Measurements from ENCODE around the gene HSPA14. TPM values are rescaled to one million over a fixed set of nuclear protein-coding genes. Genes with fewer than 3 reads are reported as not detected.
"Not testable (repeated sequence)": the region's sequence is repeated elsewhere in the genome, so short reads cannot be mapped to it uniquely, and the experiment has no call there.

The HSPA14 gene
- total RNA-seq, 2 donors from 2014 or later, result 9.9 to 13.9 TPM

DNA sequence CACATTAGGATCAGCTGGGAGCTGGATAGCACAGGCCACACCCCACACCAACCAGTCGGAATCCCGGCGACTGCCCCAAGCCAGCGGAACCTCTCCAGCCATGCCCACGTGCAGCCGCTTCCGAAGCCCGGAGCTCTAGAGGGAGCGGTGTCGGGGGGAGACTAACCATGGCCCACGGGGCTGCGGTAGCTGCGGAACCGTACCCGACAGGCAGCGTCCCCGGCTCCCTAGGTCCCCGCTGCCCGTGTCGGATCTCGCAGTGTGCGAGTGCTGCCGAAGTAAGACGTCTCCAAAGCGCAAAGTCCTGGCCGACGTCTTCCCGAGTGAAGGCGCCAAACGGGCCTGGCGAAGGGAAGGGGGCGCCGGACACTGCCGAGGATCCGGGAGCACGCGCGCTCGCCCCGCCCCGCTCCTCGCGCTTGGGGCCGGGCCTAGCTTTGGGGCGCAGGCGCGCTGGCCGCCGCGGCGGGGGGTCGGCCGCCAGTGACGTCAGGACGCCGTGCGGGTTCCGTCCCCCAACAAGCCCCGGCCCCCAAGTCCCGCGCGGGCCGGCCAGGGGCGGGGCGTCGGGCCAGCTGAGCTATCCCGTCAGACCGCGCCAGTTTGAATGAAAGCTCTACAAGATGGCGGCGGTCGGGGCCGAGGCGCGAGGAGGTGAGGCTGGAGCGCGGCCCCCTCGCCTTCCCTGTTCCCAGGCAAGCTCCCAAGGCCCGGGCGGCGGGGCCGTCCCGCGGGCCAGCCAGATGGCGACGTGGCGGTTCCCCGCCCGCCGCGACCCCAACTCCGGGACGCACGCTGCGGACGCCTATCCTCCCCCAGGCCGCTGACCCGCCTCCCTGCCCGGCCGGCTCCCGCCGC lies 40.4 kb downstream of the HSPA14 start, which contains the start of gene SUV39H2:
SUV39H2 (plus strand) TSS at position 601 of the 858 bp plus-strand sequence; CDS start at position 624, 23 bp downstream.
- intact Hi-C loops (cut with DNase I), result no loop called here
- DNase-seq (ENCODE audit: low spot score), result peak; percentile 99

DNA sequence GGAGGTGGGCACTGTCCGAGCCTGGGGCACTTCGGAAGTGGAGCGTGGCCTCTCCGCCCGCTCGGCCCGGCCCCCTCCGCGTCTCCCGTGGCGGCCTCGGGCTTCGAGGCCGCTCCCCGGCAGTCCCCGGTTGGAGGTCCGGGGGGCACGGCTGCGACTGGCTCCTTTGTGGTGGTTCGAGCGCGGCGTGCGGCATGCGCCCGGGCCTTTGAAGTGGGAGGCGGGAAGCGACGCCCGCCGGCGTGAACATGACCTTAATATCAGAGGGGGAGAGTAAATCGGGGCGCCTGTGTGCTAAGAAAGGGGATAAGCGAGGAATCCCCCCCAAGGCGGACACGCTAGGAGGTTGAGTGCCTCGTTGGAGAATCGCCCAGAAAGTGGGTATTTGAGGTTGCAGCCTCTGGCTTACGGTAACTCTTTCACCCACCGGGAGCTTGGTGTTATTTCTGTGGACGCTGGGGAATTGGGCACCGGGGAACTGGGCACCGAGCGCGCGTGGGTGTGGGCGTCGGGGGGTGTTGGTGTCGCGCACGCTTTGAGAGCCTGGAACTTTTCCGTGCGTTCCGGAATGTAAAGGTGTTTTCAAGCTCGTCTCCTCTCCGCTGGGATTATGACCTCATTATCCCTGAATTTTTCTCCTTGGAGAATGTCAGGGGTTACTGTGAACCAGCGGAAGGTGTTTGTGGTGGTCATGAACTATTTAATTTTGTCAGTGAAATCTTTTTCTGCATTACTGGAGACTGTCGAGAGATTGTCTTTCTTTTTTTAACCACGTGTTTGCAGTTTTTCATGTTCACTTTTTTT lies 41.2 kb downstream of the HSPA14 start:
- DNase-seq (ENCODE audit: low spot score), result no peak
- intact Hi-C loops (cut with DNase I), result no loop called here

DNA sequence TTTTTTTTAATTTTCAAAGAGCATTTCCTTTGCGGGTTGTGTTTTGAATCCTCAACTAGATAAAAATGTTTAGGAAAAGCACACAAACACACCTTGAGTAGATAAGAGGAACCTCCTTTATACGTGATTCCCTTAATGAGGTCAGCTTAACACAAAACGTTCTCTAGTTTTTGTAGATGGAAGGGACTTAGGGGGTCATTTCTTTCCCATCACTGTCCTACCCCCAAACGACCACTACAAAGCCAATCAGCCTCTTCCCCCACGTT lies 41.8 kb downstream of the HSPA14 start:
- intact Hi-C loops (cut with DNase I), result no loop called here
- no peak for DNase-seq (ENCODE audit: low spot score)

DNA sequence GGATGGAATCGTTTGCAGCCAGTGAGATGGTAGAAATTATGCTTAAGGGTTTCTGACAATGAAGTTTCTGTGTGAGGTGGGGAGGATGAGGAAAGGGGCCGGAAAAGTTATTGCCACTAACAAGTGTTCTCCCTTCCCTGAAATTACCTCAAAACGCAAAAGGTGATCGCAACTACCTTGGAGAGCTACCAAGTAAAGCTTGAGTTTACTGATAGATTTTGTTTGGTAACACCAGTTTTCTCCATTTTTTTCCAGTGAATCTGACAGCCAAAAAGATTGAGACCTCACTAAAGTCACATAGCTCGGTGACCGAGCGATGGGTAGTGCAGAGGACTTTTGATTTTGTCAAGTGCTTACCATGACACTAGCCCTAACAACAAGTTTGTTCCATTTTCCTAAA lies 42.1 kb downstream of the HSPA14 start:
- intact Hi-C loops (cut with DNase I), result no loop called here
- DNase-seq (ENCODE audit: low spot score), result no peak

DNA sequence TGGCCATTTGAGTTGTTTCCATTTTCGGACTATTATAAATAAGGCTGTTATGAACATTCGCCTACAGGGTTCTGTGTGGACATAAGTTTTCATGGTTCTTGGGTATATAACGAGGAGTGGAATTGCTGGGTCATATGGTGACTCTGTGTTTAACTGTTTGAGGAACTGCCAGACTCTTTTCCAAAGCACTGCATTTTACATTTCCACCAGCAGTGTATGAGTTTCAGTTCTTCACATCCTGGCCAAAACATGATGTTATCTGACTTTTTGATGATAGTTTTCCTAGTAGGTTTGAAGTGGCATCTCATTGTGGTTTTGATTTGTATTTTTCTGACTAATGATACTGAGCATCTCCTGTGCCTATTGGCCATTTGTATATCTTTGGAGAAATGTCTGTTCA lies 46.0 kb downstream of the HSPA14 start:
- intact Hi-C loops (cut with DNase I), result no loop called here
- DNase-seq (ENCODE audit: low spot score), result no peak

DNA sequence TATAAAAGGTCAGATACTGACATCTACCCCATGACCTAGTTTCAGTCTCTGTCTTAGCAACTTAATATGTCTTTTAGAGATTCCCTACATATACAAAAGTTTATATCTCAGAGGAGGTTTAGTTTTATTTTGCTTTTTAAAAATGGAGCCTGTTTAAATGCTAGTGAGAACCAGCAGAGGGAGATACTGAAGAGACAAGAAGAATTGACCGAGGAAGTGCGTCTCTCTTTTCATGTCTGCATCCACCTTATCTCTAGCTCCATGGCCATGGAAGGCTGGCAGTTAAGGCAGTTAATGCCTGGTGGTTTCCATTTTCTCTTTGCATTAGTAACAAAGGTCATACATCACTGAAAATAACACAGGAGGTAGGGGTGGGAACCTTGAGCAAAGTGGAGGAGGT lies 51.2 kb downstream of the HSPA14 start:
- no peak for DNase-seq (ENCODE audit: low spot score)

DNA sequence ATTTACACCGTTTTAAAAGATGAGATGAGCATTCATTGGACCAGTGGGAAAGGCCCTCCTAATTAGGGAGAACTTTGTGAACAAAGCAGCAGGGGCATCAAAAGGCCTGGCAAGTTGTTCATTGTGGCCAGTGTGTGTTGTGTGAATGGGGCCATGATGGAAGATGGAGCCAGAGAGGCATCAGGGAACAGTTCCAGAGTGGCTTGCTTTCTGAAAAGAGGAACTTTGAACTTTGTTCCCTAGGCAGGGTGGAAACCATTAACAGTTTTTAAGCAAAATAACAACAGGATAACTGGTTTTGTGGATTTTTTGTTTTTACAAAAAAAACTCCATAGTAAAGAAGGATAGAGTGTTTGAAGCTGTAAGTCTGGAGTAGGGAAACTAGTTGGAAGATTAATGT lies 53.0 kb downstream of the HSPA14 start:
- intact Hi-C loops (cut with DNase I), result no loop called here
- no peak for DNase-seq (ENCODE audit: low spot score)

More for the DNA sequence above, 51.2 kb downstream of the HSPA14 start:
- intact Hi-C loops (cut with DNase I), result no loop called here

DNA sequence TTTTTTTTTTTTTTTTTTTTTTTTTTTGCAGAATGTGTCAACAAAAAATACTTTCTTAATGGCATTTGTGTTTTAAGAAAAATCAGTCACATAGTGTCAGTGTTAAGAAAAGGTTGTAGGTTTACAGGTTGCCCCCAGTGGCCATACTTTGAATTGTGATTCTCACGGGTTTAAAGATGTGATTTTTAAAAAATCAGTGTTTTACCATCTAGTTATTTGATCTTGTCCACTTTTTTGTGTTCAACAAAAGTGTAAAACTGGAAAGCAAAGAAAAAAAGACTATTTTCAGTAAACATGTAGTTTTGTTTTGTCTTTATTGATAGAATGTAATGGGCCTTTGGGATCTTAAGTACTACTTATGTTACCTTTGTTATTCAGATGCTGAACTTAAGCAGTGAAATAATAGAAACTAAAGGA lies 66.2 kb downstream of the HSPA14 start:
- intact Hi-C loops (cut with DNase I), result no loop called here
- no peak for DNase-seq (ENCODE audit: low spot score)

DNA sequence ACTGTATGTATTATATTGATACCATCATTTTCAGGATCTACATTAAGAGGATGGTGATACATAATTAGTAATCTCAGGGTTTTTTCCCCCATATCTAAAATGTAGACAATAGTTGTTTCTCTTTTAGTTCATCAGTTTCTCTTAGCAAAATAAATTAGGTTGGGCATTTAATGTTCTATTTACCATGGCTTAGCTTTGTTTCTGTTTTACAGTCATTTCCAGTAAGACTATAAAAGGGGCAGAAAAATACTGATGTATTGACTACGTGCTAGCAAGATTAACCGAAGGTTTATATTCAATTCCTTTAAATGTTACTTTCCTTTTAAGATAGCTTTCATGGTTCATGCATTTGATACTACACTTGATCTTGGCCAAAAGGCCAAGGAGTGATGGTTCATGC lies 66.8 kb downstream of the HSPA14 start:
- intact Hi-C loops (cut with DNase I), result no loop called here

DNA sequence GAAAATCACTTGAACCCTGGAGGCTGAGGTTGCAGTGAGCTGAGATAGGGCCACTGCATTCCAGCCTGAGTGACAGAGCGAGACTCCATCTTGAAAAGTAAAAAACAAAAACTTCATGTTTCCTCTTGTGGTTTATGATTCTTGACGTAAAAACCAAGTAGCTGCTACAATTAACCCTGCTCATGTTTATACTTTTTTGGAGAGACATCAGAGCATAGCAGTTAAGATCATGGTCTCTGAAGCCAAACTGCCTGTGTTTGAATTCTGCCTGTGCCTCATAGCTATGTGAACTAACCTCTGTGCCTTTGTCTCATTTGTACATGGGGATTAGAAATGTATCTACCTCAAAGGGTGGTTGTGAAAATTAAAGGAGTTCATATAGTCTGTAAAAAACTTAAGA lies 67.8 kb downstream of the HSPA14 start:
- intact Hi-C loops (cut with DNase I), result no loop called here
- DNase-seq (ENCODE audit: low spot score), result no peak

More for the DNA sequence above, 66.8 kb downstream of the HSPA14 start:
- no peak for DNase-seq (ENCODE audit: low spot score)

DNA sequence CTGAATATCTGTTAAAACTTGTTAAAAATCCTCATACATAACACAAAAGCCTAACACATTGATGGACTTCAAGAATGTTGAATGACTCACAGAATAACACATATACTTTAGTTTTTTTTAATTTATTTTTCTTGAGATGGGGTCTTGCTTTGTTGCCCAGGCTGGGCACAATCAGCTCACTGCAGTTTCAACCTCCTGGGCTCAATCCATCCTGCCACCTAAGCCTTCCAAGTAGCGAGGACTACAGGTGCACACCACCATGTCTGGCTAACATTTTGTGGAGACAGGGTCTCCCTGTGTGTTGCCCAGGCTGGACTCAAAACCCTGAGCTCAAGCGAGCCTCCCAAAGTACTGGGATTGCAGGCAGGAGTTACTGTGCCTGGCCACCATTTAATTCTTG lies 68.7 kb downstream of the HSPA14 start:
- no peak for DNase-seq (ENCODE audit: low spot score)
- intact Hi-C loops (cut with DNase I), result no loop called here

DNA sequence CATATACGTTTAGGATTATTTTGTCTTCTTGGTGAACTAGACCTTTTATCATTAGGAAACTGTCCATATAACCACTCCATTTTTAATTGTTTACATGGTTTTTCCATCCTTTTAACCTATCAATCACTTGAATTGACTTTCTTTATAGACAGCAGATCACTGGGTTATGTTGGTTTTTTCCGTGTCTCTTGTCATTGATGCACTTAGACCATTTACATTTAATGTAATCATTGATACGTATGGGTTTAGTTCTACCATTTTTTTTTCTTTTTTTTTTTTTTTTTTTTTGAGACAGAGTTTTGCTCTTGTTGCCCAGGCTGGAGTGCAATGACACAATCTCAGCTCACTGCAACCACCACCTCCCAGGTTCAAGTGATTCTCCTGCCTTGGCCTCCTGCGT lies 69.5 kb downstream of the HSPA14 start:
- DNase-seq (ENCODE audit: low spot score); intact Hi-C loops (cut with DNase I): not testable (repeated sequence)

DNA sequence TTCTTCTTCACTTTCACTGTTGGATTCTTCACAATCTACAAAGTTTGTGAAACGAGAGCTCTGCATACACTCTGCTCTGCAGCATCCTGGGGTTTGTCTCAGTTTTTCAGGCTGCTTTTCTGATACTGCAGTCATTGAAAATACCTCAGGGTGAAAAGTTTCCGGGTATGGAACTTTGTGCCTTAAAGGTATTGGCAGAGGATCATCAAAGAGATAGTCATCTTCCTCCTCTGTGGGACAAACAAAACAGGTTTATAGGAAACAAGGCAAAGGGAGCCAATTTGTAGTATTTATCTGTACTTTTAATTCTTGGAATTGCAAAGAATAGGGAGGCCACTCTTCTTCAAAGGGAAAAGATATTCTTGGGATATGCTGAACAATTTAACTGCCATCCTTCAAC lies 71.0 kb downstream of the HSPA14 start:
- DNase-seq (ENCODE audit: low spot score), result no peak
- intact Hi-C loops (cut with DNase I), result no loop called here

DNA sequence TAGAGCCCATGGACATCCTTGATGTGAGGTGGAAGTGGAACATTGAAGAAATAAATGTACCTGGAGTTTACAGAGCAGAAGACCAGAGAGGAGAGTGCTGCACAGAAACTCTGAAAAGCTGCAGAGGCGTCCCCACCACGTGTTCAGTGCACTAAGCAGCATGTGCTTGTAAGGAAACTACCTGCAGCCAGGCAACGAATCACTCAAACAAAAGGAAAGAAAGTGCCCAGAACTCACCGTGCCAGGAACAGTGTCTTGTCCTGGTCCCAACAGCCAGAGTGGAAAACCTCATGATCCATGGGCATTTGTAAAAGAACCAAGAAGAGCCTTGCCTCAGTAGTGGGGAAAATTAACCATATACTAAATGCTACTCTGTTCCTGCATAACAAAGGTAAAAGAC lies 72.8 kb downstream of the HSPA14 start:
- intact Hi-C loops (cut with DNase I), result no loop called here

DNA sequence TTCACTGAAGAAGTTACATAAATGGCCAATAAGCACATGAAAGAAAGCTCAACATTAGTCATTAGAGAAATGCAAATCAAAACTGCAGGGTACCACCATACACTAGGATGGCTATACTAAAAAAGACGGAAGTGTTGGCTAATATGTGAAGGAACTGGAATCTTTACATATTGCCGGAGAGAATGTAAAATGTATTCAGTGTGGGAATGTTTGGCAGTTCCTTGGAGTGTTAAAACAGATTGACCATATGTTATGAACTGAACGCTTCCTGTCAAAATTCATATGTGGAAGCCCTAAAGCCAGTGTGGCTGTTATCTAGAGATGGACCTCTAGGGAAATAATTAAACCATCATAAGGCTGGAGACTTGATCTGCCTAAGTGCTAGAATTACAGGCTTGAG lies 73.7 kb downstream of the HSPA14 start:
- intact Hi-C loops (cut with DNase I), result no loop called here

More for the DNA sequence above, 72.8 kb downstream of the HSPA14 start:
- no peak for DNase-seq (ENCODE audit: low spot score)

DNA sequence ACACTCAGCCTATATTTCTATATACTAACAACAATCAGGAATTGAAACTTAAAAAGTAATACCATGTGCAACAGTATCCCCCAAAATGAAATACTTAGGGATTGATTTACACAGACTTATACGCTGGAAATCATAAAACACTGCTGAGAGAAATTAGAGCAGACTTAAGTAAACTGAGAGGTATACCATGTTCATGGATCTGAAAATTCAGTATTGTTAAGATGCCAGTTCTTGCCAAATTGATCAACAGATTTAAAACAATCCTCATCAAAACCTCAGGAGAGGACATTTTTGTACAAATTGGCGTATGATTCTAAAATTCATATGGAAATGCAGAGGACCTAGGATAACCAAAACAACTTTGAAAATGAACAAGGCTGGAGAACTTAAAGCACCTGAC lies 78.5 kb downstream of the HSPA14 start:
- intact Hi-C loops (cut with DNase I), result no loop called here
- no peak for DNase-seq (ENCODE audit: low spot score)

More for the DNA sequence above, 73.7 kb downstream of the HSPA14 start:
- DNase-seq (ENCODE audit: low spot score), result no peak

DNA sequence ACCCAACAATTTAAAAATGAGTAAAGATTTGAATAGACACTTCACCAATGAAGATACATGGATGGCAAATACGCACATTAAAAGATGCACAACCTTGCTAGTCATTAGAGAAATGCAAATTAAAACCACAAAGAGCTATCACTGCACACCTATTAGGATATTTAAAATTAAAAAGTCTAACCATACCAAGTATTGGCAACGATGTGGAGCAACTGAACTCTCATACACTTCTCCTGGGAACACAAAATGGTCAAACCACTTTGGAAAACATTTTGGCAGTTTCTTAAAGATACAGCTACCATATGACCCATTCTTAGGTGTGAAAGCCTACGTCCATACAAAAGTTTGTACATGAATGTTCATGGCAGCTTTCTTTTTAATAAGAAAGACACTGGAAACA lies 79.7 kb downstream of the HSPA14 start:
- DNase-seq (ENCODE audit: low spot score), result no peak
- intact Hi-C loops (cut with DNase I), result no loop called here

DNA sequence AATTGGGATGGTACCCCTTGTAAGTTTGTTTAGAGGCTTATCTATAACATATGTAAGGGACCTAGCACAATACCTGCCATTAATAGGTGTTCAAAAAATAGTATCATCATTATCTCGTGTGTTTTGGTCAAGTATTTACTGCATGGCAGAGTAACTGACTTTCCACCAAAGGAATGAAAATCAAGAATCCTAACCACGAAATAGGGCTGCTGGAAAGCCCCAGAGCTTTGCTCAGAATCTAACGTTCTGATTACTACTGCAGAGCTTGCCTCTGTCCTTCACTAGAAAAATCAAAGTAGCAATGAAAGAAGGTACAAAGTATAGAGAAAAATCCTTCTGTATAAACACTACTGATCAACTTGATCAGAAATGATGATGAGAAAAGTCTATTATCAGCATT lies 80.9 kb downstream of the HSPA14 start:
- intact Hi-C loops (cut with DNase I), result no loop called here

More for the DNA sequence above, 80.9 kb downstream of the HSPA14 start:
- no peak for DNase-seq (ENCODE audit: low spot score)
